ENCODE results near the gene SLC25A23.

Gene SLC25A23

GRCh38 chr19:6452223-6452614 is 7.4 kb downstream of the SLC25A23 start:
- Histone ChIP-seq H3K9ac (ENCODE audit: low read depth, low read length) (no peak overlapping the region), H3K36me3 (ENCODE audit: insufficient read depth, low read length) (peaks cover 36% of the 10 kb centered on the region), H3K9me3 (ENCODE audit: insufficient read depth, low read length, severe bottlenecking) (peaks cover 16% of the 10 kb centered on the region), H3K4me2 (ENCODE audit: insufficient read depth, low read length) (no peak overlapping the region), H3K79me2 (ENCODE audit: insufficient read depth, low read length) (no peaks in the 10 kb centered on the region), H4K20me1 (ENCODE audit: insufficient read depth, low read length) (no peaks in the 10 kb centered on the region), H3K27ac (ENCODE audit: low read length) (no peak overlapping the region), H3K27me3 (ENCODE audit: insufficient read depth, low read length, poor library complexity) (no peaks in the 10 kb centered on the region), H3K4me1 (ENCODE audit: insufficient read depth, low read length) (no peaks in the 10 kb centered on the region), H2AFZ (ENCODE audit: low read depth, low read length) (no peak overlapping the region), H3K4me3 (ENCODE audit: low read depth in 1 of 2, low read length in 2 of 2) (no peak overlapping the region)
- ATAC-seq (ENCODE audit: insufficient read depth, low read depth), result no peak
- DNase-seq, result no peak
- TF ChIP-seq EZH2 (IDR thresholded peaks at IDR 0.05; ENCODE audit: borderline replicate concordance, low read depth, low read length, severe bottlenecking) (no peak), CTCF (IDR thresholded peaks at IDR 0.05; ENCODE audit: borderline replicate concordance, extremely low read depth, low read length, poor library complexity, severe bottlenecking) (no peak)

- H3K36me3 ChIP-seq (ENCODE audit: insufficient read depth, low read length), result peaks cover 36% of the 10 kb centered on the region
- H3K27ac ChIP-seq (ENCODE audit: low read length), result no peak overlapping the region
- no peaks in the 10 kb centered on the region for H3K27me3 ChIP-seq (ENCODE audit: insufficient read depth, low read length, poor library complexity)
- TF ChIP-seq CTCF (IDR thresholded peaks at IDR 0.05; ENCODE audit: borderline replicate concordance, extremely low read depth, low read length, poor library complexity, severe bottlenecking) (no peak), EZH2 (IDR thresholded peaks at IDR 0.05; ENCODE audit: borderline replicate concordance, low read depth, low read length, severe bottlenecking) (no peak)
- peaks cover 16% of the 10 kb centered on the region for H3K9me3 ChIP-seq (ENCODE audit: insufficient read depth, low read length, severe bottlenecking)
- H3K4me2 ChIP-seq (ENCODE audit: insufficient read depth, low read length), result no peak overlapping the region
- no peaks in the 10 kb centered on the region for H3K79me2 ChIP-seq (ENCODE audit: insufficient read depth, low read length)
- H2AFZ ChIP-seq (ENCODE audit: low read depth, low read length), result no peak overlapping the region
- ATAC-seq (ENCODE audit: insufficient read depth, low read depth), result no peak
- H4K20me1 ChIP-seq (ENCODE audit: insufficient read depth, low read length), result no peaks in the 10 kb centered on the region
- no peak overlapping the region for H3K4me3 ChIP-seq (ENCODE audit: low read depth in 1 of 2, low read length in 2 of 2)
- no peak for DNase-seq
- H3K4me1 ChIP-seq (ENCODE audit: insufficient read depth, low read length), result no peaks in the 10 kb centered on the region
- H3K9ac ChIP-seq (ENCODE audit: low read depth, low read length), result no peak overlapping the region
These were observed 7.9 kb downstream of the SLC25A23 start for GRCh38 chr19:6451583-6452222.

- Histone ChIP-seq H3K9me3 (ENCODE audit: insufficient read depth, low read length, severe bottlenecking) (peaks cover 16% of the 10 kb centered on the region), H3K36me3 (ENCODE audit: insufficient read depth, low read length) (peaks cover 32% of the 10 kb centered on the region), H3K27ac (ENCODE audit: low read length) (no peak overlapping the region), H3K79me2 (ENCODE audit: insufficient read depth, low read length) (no peaks in the 10 kb centered on the region), H3K4me1 (ENCODE audit: insufficient read depth, low read length) (no peaks in the 10 kb centered on the region), H2AFZ (ENCODE audit: low read depth, low read length) (no peak overlapping the region), H3K4me2 (ENCODE audit: insufficient read depth, low read length) (no peak overlapping the region), H3K27me3 (ENCODE audit: insufficient read depth, low read length, poor library complexity) (no peaks in the 10 kb centered on the region), H3K9ac (ENCODE audit: low read depth, low read length) (no peak overlapping the region), H4K20me1 (ENCODE audit: insufficient read depth, low read length) (no peaks in the 10 kb centered on the region), H3K4me3 (ENCODE audit: low read depth in 1 of 2, low read length in 2 of 2) (no peak overlapping the region)
- TF ChIP-seq EZH2 (IDR thresholded peaks at IDR 0.05; ENCODE audit: borderline replicate concordance, low read depth, low read length, severe bottlenecking), result no peak
- TF ChIP-seq CTCF (IDR thresholded peaks at IDR 0.05; ENCODE audit: borderline replicate concordance, extremely low read depth, low read length, poor library complexity, severe bottlenecking), result no peak
- no peak for ATAC-seq (ENCODE audit: insufficient read depth, low read depth)
- DNase-seq, result no peak
These were observed 9.4 kb downstream of the SLC25A23 start for GRCh38 chr19:6450166-6450565.
